ENCODE data around the gene HOXD13. TPM values are rescaled to one million over a fixed set of nuclear protein-coding genes. Genes with fewer than 3 reads are reported as not detected.

Gene HOXD13
- total RNA-seq, 3 donors from 2014 or later: not detected

DNA sequence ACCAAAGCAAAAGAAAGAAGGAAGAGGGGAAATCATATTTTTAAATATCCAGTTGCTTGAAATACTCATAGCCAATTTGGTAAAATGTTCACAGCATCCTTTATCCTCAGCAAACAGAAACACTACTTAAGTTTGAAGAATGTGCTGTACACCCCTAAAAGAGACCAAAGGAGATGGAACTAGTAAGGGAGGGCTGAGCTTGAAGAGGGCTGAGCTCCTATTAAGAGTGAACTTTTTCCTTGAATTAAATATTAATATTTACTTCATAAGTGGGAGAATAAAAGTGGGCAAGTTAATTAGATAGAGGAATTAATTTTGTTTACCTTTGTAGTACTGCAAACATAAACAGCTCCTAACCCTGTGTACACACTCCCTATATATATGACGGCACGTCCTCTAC lies 15.7 kb upstream of the HOXD13 start:
- no peak for DNase-seq
- H3K4me3 Mint-ChIP-seq: no peak overlapping the region
- no peaks in the 10 kb centered on the region for H3K36me3 Mint-ChIP-seq (ENCODE audit: insufficient read depth)
- peaks cover 77% of the 10 kb centered on the region for H3K27me3 Mint-ChIP-seq (ENCODE audit: low read depth)
- H3K4me1 Mint-ChIP-seq (ENCODE audit: low read depth): peaks cover 7% of the 10 kb centered on the region
- ATAC-seq: no peak
- H3K9me3 Mint-ChIP-seq: peaks cover 21% of the 10 kb centered on the region

- peak overlapping the region; percentile 8 for H3K4me3 Mint-ChIP-seq
- no peaks in the 10 kb centered on the region for H3K36me3 Mint-ChIP-seq (ENCODE audit: insufficient read depth)
- peaks cover 79% of the 10 kb centered on the region for H3K27me3 Mint-ChIP-seq (ENCODE audit: low read depth)
- DNase-seq (no peak), ATAC-seq (no peak)
- peaks cover 23% of the 10 kb centered on the region for H3K9me3 Mint-ChIP-seq
- peaks cover 7% of the 10 kb centered on the region for H3K4me1 Mint-ChIP-seq (ENCODE audit: low read depth)
These were observed 13.8 kb upstream of the HOXD13 start for GRCh38 chr2:176078541-176079284.

DNA sequence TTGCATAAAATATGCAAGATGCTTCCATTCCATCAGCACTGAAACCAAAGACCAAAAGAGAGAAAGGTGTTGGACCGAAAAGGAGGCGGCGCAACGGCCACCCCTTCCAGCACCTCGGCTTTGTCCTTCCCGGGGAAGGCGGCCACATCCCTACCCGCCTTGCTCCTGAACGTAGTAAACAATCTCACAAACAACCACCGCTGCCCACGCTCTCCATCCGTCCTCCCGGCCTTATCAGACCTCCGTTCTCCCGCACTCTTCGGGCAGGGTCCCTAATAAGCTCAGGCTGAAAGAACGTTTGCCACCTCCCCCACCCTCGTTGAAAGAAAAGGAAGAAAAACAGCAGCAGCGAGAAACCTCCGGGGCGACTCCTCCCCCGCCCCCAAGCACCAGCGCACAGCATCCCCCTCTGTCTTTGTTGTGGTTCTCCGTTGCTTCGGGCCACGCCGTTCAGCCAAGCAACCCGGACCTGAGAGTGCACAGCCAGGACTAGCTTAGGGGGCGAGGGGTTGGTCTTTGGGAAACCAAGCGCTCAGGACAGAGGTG lies 13.2 kb upstream of the HOXD13 start:
- DNase-seq (no peak), ATAC-seq (no peak)
- H3K9me3 Mint-ChIP-seq: peaks cover 26% of the 10 kb centered on the region

DNA sequence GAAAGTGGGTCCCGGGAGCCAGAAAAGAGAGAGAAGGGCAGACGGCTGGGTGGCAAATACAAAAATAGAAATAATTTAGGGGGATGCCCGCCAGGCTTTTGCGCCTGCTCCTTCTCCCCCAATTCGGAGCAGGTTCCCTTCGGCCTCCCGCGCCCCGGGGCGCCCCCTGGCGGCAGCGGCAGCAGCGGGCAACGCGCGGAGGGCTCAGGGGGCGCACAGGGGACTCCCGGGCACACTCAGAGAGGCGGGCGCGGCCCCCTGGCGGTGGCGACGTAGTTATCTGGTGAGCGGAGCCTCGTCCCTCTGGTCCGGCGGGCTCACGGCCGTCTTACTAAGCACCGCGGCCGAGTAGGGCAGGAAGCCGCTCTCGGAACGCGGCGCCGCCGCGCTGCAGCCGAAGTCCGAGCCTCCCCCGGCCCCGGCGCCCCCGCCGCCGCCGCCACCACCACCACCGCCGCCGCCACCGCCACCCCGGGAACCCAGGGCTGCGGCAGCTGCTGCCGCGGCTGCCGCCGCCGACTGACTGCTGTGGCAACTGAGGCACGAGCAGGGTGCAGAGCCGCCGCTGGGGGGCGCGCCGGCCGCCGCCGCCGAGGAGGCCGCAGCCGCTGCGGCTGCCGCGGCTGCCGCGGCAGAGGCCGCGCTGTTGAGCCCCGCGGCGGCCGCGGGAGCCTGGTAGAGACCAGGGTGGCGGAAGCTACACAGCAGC lies 12.5 kb upstream of the HOXD13 start:
- Mint-ChIP-seq H3K4me1 (ENCODE audit: low read depth) (peaks cover 7% of the 10 kb centered on the region), H3K4me3 (no peak overlapping the region), H3K9me3 (peaks cover 26% of the 10 kb centered on the region), H3K36me3 (ENCODE audit: insufficient read depth) (no peaks in the 10 kb centered on the region), H3K27me3 (ENCODE audit: low read depth) (peaks cover 81% of the 10 kb centered on the region)
- ATAC-seq: peak in 1 of 2 donors; percentile 18
- no peak for DNase-seq

More for the DNA sequence above, 13.2 kb upstream of the HOXD13 start:
- H3K27me3 Mint-ChIP-seq (ENCODE audit: low read depth): peaks cover 81% of the 10 kb centered on the region
- H3K36me3 Mint-ChIP-seq (ENCODE audit: insufficient read depth): no peaks in the 10 kb centered on the region
- peak overlapping the region; percentile 8 for H3K4me3 Mint-ChIP-seq
- peaks cover 7% of the 10 kb centered on the region for H3K4me1 Mint-ChIP-seq (ENCODE audit: low read depth)

DNA sequence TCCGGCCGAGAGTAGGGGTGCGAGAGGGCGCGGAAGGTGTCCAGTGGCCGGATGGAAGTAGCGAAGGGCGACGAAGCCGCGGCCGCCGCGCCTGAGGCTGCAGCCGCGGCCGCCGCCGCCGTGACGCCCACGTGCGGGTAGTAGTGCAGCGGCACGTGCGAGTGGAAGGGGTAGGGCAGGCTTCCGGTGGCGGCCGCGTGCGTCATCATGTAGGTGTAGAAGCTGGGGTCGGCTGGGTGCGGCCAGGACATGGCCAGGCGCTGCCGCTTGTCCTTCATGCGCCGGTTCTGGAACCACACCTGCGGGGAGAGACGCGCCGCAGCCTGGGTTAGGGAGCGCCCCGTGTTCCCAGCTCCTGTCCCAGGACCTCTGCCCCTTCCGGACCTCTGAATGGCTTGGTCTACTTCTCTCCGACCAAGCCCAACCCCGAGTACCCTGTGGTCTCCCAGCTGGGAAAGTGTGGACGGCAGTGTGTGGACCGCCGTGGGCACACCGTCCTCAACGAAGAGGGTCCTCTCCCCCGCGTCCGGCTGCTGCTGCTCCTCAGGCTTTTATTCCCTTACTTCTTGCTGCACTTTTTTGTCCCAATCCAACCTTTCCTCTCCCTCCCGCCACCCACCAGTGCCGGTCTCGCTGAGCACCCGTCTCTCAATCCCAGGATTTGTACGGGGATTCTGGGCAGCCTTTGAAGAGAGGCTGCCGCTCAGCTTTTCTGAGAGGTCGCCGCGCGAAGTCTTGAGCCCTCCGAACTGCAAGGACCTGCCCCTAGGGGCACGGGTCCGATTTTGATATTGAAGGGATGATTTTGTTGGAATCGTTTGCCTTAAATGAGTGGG lies 11.8 kb upstream of the HOXD13 start:
- no peak for DNase-seq
- H3K36me3 Mint-ChIP-seq (ENCODE audit: insufficient read depth): no peaks in the 10 kb centered on the region

GRCh38 chr2:176081376-176081836 lies 11.1 kb upstream of the HOXD13 start:
- no peak for DNase-seq
- no peaks in the 10 kb centered on the region for H3K36me3 Mint-ChIP-seq (ENCODE audit: insufficient read depth)
- no peak for ATAC-seq
- H3K4me1 Mint-ChIP-seq (ENCODE audit: low read depth): peaks cover 7% of the 10 kb centered on the region
- H3K27me3 Mint-ChIP-seq (ENCODE audit: low read depth): peaks cover 80% of the 10 kb centered on the region
- peaks cover 17% of the 10 kb centered on the region for H3K9me3 Mint-ChIP-seq
- H3K4me3 Mint-ChIP-seq: no peak overlapping the region

More for the DNA sequence above, 11.8 kb upstream of the HOXD13 start:
- Mint-ChIP-seq H3K27me3 (ENCODE audit: low read depth) (peaks cover 81% of the 10 kb centered on the region), H3K4me1 (ENCODE audit: low read depth) (peaks cover 7% of the 10 kb centered on the region), H3K4me3 (no peak overlapping the region), H3K9me3 (peaks cover 22% of the 10 kb centered on the region)
- ATAC-seq: peak in 1 of 2 donors; percentile 23

DNA sequence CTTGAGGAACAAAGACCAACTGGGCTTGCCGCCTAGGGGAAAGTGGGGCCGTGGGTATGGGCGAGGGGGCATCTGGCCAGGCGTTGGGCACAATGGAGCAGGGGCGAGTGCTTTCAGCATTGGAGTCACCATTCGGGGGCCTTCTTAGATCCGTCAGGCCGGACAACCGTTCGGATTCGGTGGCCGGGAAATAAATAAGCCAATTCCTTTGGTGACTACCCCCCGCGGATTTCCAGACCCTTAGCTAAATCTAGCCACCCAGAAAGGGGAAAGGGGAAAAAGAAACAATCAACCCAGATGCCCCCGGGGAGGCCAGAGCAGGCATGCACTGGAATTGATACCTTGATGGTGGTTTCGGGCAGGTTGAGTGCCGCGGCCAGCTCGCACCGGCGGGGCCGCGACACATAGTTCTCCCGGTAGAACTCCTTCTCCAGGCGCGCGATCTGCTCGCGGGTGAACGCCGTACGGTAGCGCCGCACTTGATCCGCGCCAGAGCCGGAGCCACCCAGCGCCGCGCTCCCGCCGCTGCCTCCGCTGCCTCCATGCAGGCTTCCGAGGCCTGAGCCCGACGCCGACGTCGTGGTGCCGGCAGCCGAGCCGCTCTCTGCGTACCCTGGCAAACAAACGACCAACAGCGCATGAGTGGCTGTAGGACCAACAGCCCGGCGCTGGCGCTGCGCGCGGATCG lies 10.5 kb upstream of the HOXD13 start:
- H3K9me3 Mint-ChIP-seq: peaks cover 13% of the 10 kb centered on the region
- DNase-seq (no peak), ATAC-seq (no peak)
- H3K4me1 Mint-ChIP-seq (ENCODE audit: low read depth): peaks cover 7% of the 10 kb centered on the region
- H3K27me3 Mint-ChIP-seq (ENCODE audit: low read depth): peaks cover 82% of the 10 kb centered on the region
- H3K4me3 Mint-ChIP-seq: no peak overlapping the region
- no peaks in the 10 kb centered on the region for H3K36me3 Mint-ChIP-seq (ENCODE audit: insufficient read depth)

- no peak for ATAC-seq
- Mint-ChIP-seq H3K9me3 (peaks cover 13% of the 10 kb centered on the region), H3K4me1 (ENCODE audit: low read depth) (peaks cover 7% of the 10 kb centered on the region), H3K27me3 (ENCODE audit: low read depth) (peaks cover 83% of the 10 kb centered on the region), H3K4me3 (no peak overlapping the region), H3K36me3 (ENCODE audit: insufficient read depth) (no peaks in the 10 kb centered on the region)
- no peak for DNase-seq
These were observed 10.0 kb upstream of the HOXD13 start for GRCh38 chr2:176082525-176082823.

DNA sequence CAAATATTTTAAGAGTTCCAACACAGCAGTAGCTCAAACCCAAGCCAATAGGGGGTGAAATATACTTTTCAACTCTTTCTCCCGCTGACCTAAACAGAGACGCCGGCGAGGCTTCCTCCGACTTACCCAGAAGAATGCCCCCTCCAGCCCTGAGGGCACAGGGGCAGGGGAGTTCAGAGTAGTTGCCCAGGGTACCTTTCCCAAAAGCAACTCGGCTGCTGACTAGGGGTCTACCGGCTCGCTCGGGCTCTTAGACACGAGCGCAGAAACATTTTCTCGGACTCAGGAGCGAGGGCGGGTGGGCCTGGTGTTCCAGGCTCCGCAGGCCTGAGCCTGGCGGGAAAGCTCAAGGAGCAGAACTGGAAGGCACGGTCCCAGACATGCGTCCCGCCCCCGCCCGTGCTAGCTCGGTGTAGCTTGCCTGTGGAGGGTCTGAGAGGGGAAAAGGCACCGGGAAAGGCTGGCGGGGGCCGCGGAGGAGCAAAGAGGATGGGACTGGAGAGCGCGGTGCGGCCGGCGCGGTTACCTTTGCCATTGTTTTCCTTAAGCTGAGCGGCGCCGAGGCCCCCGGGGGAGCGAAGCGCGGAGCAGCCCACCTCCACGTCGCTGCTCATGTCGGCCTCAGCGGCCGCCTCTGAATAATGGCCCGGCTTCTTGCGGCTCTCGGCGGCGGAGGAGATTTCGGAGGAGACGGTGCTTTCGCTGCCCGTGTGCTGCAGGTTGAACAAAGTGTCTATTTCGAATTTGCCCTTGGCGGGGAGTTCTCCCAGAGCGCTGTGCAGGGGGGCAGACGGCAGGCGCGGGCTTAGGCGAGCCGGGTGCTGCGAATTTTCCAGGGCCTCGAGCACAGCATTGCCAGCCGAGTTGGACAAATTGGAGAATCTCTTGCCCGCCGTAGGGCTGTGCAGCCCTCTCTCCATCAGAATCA lies 9.4 kb upstream of the HOXD13 start:
- no peaks in the 10 kb centered on the region for H3K36me3 Mint-ChIP-seq (ENCODE audit: insufficient read depth)
- peaks cover 89% of the 10 kb centered on the region for H3K27me3 Mint-ChIP-seq (ENCODE audit: low read depth)
- DNase-seq (no peak), ATAC-seq (no peak)
- peaks cover 7% of the 10 kb centered on the region for H3K4me1 Mint-ChIP-seq (ENCODE audit: low read depth)
- H3K9me3 Mint-ChIP-seq: peaks cover 13% of the 10 kb centered on the region
- H3K4me3 Mint-ChIP-seq: no peak overlapping the region

GRCh38 chr2:176083796-176084261 lies 8.7 kb upstream of the HOXD13 start, which contains the start of gene EVX2:
Gene EVX2, minus strand, starts transcription at chr2:176083962. Its CDS starts 186 bp downstream, at chr2:176083776.
- peaks cover 89% of the 10 kb centered on the region for H3K27me3 Mint-ChIP-seq (ENCODE audit: low read depth)
- peaks cover 11% of the 10 kb centered on the region for H3K4me1 Mint-ChIP-seq (ENCODE audit: low read depth)
- no peaks in the 10 kb centered on the region for H3K36me3 Mint-ChIP-seq (ENCODE audit: insufficient read depth)
- no peak for ATAC-seq
- no peak within 1 kb of the TSS for H3K4me3 Mint-ChIP-seq
- DNase-seq: no peak
- H3K9me3 Mint-ChIP-seq: peaks cover 9% of the 10 kb centered on the region

- DNase-seq (no peak), ATAC-seq (no peak)
- peaks cover 5% of the 10 kb centered on the region for H3K9me3 Mint-ChIP-seq
- H3K4me1 Mint-ChIP-seq (ENCODE audit: low read depth): peaks cover 4% of the 10 kb centered on the region
- no peaks in the 10 kb centered on the region for H3K36me3 Mint-ChIP-seq (ENCODE audit: insufficient read depth)
- H3K27me3 Mint-ChIP-seq (ENCODE audit: low read depth): peaks cover 89% of the 10 kb centered on the region
- no peak overlapping the region for H3K4me3 Mint-ChIP-seq
These were observed 7.9 kb upstream of the HOXD13 start for GRCh38 chr2:176084611-176085119.

DNA sequence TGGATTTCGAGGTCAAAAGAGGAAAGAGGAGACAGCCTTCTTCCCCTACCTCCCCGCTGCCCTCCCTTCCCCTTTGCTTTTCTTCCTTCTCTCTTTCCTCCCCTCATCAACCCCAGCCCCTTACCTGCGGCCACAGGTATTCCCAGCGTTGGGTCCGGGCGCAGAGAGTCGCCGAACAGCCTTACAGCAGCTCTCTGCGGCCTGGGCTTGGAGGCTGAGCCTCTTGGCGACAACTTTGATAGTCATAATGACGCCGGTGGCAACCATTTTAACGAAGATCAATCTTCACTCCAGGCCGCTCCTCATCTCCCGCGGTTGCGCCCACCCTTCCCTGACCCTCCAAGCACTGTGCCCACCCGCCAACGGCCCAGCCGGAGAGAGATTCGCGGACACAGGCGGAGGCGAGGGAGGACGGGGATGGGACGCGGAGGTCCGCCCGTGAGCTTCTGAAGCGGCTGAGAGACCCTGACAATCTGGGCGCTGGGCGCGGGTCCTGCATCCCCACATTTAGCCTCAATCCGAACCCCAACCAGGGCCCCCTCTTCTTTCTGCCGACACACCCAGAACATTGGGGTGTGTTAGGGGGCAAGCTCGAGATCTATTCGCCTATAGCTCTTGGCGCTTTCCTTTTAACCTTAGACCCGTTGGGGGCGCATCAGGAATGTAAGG lies 7.3 kb upstream of the HOXD13 start:
- DNase-seq (no peak), ATAC-seq (no peak)
- peaks cover 4% of the 10 kb centered on the region for H3K4me1 Mint-ChIP-seq (ENCODE audit: low read depth)
- peaks cover 94% of the 10 kb centered on the region for H3K27me3 Mint-ChIP-seq (ENCODE audit: low read depth)
- peaks cover 5% of the 10 kb centered on the region for H3K9me3 Mint-ChIP-seq
- no peaks in the 10 kb centered on the region for H3K36me3 Mint-ChIP-seq (ENCODE audit: insufficient read depth)
- H3K4me3 Mint-ChIP-seq: peak overlapping the region; percentile 16

Data from activated T-cell treated with anti-CD3 and anti-CD28 coated beads, Interleukin-2, amount 50 U/mL, for 4 hours (primary cell).